ACC112 (cell line): Measurements from ENCODE around the gene RNH1.

Source experiments
- H2AFZ ChIP-seq: fragments of 200-600 bp; sonication (generic); one replicate; pipeline ENCODE4 v1.6.0; 2017; ENCODE audit warnings: antibody characterized with exemption, low read length; ENCODE audit not compliant: unreplicated experiment
- H3K27ac ChIP-seq: fragments of 200-600 bp; sonication (generic); 2 replicates; pipeline ENCODE4 v1.5.1; 2014; ENCODE audit warnings: low read depth, mild to moderate bottlenecking, antibody characterized with exemption, low read length, moderate library complexity
- H3K27me3 ChIP-seq: fragments of 200-600 bp; sonication (generic); 2 replicates; pipeline ENCODE4 v1.6.1; 2014; ENCODE audit warnings: mild to moderate bottlenecking, antibody characterized with exemption, low read length, moderate library complexity, mixed read lengths; ENCODE audit not compliant: insufficient read depth
- H3K36me3 ChIP-seq: fragments of 200-600 bp; sonication (generic); 2 replicates; pipeline ENCODE4 v1.6.1; 2016; ENCODE audit warnings: mild to moderate bottlenecking, antibody characterized with exemption, low read length, moderate library complexity, mixed read lengths; ENCODE audit not compliant: insufficient read depth
- H3K4me1 ChIP-seq: fragments of 200-600 bp; sonication (generic); one replicate; pipeline ENCODE4 v1.6.1; 2016; ENCODE audit warnings: low read length, mixed read lengths; ENCODE audit not compliant: insufficient read depth, unreplicated experiment, control insufficient read depth
- H3K4me3 ChIP-seq: fragments of 200-600 bp; sonication (generic); 2 replicates; pipeline ENCODE4 v1.5.1; 2014; ENCODE audit warnings: mild to moderate bottlenecking, low read depth, low read length
- H3K79me2 ChIP-seq: fragments of 200-600 bp; sonication (generic); one replicate; pipeline ENCODE4 v1.6.0; 2016; ENCODE audit warnings: low read length; ENCODE audit not compliant: control insufficient read depth, unreplicated experiment, insufficient read depth

The RNH1 gene

DNA sequence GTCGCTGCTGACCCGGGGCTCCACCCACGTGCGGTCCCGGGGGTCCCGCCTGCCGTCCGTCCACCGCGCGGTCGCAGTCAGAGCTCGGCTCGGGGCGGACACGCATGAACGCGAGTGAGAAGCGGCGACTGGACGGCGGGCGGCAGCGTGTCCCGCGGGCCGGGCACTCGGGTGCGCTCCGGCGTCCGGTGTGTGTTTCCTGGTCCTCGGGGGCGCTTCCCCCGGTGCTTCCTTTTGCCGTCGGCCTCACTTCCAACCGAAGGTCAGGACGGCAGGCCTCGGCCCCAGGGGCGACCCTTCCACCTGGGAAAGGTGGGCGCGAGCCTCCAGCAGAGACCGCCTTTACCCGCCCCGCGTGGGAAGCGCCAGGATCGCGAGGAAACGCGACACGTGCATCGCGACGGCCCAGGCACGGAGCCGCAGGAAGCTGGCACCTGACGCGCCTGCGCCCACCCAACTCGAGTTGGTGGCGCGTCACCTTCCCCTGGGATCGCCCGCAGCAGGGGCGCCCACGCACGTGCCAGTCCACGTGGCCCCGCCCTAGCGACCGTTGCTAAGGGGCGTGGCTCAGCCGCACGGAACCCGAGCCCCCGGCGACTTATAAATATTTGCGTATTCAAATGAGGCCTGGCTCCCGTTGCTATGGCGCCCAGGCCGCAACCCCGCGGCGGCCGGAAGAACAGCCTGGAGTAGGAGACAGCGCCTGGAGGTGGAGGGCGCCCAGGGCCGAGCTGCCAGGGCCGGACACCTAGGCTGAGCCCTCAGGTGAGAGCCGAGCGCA is 30.0 kb upstream of the RNH1 start, which contains the start of gene LRRC56:
Gene LRRC56, plus strand, starts transcription at position 687 of the 781 bp plus-strand sequence. CDS start 3,158 bp downstream, outside the sequence.
- H3K27me3 ChIP-seq = no peaks in the 10 kb centered on the region
- H2AFZ ChIP-seq = no peak within 1 kb of the TSS
- H3K4me1 ChIP-seq = peaks cover 7% of the 10 kb centered on the region
- H3K27ac ChIP-seq = no peak within 1 kb of the TSS
- H3K36me3 ChIP-seq = 0 out of 2 replicates have a peak, but pooled peaks cover 6% of the 10 kb centered on the region
- peaks cover 16% of the 10 kb centered on the region for H3K79me2 ChIP-seq
- H3K4me3 ChIP-seq = peak within 1 kb of the TSS; percentile 86

DNA sequence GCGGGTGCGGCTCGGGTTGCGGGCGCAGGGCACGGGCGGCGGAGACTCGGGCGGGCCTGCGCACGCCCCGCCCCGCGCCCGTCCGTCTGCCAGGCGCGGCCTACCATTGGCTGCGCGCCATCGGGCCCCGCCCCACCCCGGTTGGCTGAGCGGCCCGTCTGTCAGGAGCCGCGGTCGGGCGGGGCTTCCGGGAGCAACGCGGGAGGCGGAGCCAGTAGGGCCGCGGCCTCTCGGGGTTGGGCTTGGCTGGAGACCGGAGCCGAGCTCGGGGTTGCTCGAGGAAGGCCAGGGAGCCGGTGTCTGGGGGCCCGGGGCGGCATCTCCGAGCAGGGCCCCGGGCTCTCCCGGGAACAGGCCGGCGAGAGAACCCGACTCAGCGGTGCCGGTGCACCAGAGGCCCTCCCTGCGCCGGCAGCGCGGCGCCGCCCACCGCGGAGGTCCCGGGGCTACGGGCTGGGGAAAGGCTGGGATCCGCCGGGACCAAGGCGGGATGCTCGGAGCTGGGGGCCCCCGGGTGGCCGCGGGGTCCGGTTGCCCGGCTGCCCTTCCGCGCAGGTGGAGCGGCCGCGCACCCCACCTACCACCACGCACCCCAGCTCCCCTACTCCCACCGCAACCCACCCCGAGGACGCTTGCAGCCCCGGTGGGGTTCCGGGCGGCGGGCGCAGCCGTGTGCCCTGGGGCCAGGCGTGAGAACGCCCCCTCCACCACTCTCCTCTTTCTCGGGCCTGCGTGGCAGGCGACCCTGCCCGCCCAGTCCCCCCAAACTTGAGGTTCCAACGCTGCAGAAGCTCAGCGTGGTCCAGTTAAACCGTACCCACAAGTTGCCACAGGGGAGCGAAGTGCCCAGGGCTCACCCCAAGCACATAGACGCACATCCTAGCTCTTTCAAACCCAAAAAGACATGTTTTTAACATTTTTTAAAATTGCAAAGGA is 28.7 kb upstream of the RNH1 start, which contains the start of gene HRAS:
Gene HRAS, minus strand, starts transcription at position 58 of the 936 bp plus-strand sequence.
- peaks cover 7% of the 10 kb centered on the region for H3K4me1 ChIP-seq
- H3K27me3 ChIP-seq = no peaks in the 10 kb centered on the region
- 0 out of 2 replicates have a peak, but pooled peaks cover 6% of the 10 kb centered on the region for H3K36me3 ChIP-seq
- H3K4me3 ChIP-seq = peak within 1 kb of the TSS; percentile 90
- H3K79me2 ChIP-seq = peaks cover 16% of the 10 kb centered on the region
- peak within 1 kb of the TSS; percentile 86 for H2AFZ ChIP-seq
- no peak within 1 kb of the TSS for H3K27ac ChIP-seq

DNA sequence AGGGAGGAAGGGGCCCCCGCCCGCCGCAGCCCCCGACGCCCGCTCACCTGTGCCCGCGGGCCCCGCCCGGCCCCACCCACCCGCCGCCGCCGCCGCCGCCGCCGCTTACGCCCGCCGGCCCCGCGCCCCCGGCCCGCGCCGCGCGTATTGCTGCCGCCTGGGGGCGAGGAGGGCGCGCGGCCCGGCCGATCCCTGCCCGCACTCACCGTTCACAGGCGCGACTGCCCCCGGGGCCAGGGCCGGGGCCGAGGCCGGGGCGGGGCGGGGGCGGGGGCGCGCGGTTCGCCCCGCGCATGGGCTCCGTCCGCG is 28.1 kb upstream of the RNH1 start:
- peak overlapping the region; percentile 90 for H3K4me3 ChIP-seq
- H3K79me2 ChIP-seq = peaks cover 16% of the 10 kb centered on the region
- no peak overlapping the region for H2AFZ ChIP-seq
- H3K4me1 ChIP-seq = peaks cover 7% of the 10 kb centered on the region
- H3K27me3 ChIP-seq = no peaks in the 10 kb centered on the region
- 0 out of 2 replicates have a peak, but pooled peaks cover 6% of the 10 kb centered on the region for H3K36me3 ChIP-seq
- H3K27ac ChIP-seq = no peak overlapping the region

DNA sequence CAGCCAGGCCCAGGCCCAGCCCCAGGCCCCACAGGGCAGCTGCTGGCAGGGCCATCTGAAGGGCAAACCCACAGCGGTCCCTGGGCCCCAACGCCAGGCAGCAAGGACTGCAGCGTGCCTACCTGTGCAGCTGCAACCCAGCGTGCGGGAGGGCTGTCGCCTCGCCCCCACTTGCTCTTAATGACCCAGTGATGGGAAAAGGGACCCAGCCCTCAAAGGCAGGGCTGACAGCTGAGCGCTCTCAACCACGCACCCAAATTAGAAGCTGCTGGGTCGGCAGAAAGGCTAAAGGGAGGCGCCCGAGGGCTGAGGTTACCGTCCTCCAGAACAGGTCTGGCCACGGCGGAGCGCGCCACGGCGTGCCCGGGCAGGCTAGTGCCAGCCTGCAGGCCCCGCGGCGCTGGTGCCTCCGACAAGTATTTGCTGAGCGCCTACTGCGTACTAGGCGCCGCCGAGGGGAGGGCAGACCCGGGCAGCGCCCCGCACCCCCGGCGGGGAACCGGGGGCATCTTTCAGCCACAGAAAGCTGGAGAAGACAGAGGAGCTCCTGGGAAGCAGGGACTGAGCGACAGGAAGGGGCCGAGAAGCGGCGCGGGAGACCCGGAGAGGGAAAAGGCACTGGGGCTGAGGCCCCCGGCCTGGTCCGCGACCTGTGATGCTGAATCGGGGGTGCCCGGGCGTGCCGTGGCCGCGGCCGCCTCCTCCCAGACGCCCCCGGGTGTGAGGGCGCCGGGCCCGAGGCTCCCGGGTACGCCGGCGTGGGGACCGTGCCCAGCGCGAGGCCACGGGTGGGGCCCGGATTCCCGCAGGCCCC is 27.6 kb upstream of the RNH1 start:
- Histone ChIP-seq H2AFZ (no peak overlapping the region), H3K79me2 (peaks cover 16% of the 10 kb centered on the region), H3K27ac (no peak overlapping the region), H3K4me3 (peak overlapping the region; percentile 90), H3K36me3 (0 out of 2 replicates have a peak, but pooled peaks cover 6% of the 10 kb centered on the region), H3K4me1 (peaks cover 7% of the 10 kb centered on the region), H3K27me3 (no peaks in the 10 kb centered on the region)

DNA sequence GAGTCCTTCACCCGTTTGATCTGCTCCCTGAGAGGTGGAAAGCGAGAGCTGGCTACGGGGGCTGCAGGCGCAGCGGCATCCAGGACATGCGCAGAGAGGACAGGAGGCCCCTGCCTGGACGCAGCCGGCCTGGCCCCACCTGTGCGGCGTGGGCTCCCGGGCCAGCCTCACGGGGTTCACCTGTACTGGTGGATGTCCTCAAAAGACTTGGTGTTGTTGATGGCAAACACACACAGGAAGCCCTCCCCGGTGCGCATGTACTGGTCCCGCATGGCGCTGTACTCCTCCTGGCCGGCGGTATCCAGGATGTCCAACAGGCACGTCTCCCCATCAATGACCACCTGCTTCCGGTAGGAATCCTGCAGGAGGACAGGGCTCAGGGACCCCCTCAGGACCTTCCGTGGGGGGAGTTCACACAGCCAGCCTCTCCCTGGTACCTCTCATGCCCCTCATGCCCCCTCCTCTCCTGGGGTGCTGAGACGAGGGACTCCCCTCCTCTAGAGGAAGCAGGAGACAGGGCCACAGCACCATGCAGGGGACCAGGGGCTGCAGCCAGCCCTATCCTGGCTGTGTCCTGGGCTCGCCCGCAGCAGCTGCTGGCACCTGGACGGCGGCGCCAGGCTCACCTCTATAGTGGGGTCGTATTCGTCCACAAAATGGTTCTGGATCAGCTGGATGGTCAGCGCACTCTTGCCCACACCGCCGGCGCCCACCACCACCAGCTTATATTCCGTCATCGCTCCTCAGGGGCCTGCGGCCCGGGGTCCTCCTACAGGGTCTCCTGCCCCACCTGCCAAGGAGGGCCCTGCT is 26.7 kb upstream of the RNH1 start:
- H3K36me3 ChIP-seq = 0 out of 2 replicates have a peak, but pooled peaks cover 6% of the 10 kb centered on the region

DNA sequence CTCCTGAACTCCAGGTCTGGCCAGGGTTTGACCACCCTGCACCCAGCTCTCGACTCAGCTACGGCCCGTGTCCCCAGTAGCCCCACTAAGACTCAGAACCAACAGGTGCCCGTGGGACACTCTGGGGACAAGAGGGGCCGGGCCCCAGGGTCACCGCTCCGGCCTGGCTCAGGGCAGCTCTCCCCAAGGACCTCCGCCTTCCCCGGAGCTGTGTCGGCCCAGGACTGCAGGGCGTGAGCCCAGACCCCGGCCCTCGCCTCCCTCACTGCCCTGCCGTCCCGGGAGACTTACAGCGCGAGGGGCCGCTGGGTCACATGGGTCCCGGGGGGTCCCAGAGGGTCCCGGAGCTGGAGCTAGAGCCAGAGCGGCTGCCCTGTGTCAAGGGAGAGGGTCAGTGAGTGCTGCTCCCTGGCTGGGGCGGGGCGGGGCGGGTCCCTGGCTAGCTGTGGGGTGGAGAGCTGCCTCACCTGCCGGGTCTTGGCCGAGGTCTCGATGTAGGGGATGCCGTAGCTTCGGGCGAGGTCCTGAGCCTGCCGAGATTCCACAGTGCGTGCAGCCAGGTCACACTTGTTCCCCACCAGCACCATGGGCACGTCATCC is 26.0 kb upstream of the RNH1 start:
- H3K4me3 ChIP-seq = no peak overlapping the region
- H3K79me2 ChIP-seq = peaks cover 16% of the 10 kb centered on the region
- H3K27me3 ChIP-seq = no peaks in the 10 kb centered on the region
- H3K36me3 ChIP-seq = 0 out of 2 replicates have a peak, but pooled peaks cover 6% of the 10 kb centered on the region
- H3K27ac ChIP-seq = no peak overlapping the region
- H2AFZ ChIP-seq = no peak overlapping the region
- peaks cover 7% of the 10 kb centered on the region for H3K4me1 ChIP-seq

More for the DNA sequence above, 26.7 kb upstream of the RNH1 start:
- Histone ChIP-seq H3K4me3 (peak overlapping the region; percentile 90), H3K4me1 (peaks cover 7% of the 10 kb centered on the region), H3K79me2 (peaks cover 16% of the 10 kb centered on the region), H3K27me3 (no peaks in the 10 kb centered on the region), H2AFZ (no peak overlapping the region), H3K27ac (no peak overlapping the region)

DNA sequence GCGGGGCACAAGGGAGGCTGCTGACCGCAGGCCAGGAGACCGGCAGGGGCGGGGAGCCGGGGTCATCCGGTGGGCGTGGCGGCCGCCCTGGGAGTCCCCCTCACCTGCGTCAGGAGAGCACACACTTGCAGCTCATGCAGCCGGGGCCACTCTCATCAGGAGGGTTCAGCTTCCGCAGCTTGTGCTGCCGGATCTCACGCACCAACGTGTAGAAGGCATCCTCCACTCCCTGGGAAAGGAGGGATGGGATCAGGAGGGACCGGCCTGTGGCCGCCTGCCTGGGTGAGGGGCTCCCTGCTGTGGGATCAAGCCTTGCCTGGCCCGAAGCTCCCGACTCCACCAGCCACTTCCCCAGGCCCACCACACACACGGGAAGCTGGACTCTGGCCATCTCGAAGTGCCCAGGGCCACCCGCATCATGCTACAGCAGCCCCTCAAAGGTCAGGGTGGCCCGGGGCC is 25.5 kb upstream of the RNH1 start:
- H3K36me3 ChIP-seq = 0 out of 2 replicates have a peak, but pooled peaks cover 6% of the 10 kb centered on the region
- H3K4me1 ChIP-seq = peaks cover 2% of the 10 kb centered on the region
- peaks cover 16% of the 10 kb centered on the region for H3K79me2 ChIP-seq
- no peaks in the 10 kb centered on the region for H3K27me3 ChIP-seq
- H3K4me3 ChIP-seq = no peak overlapping the region
- H3K27ac ChIP-seq = no peak overlapping the region
- no peak overlapping the region for H2AFZ ChIP-seq

DNA sequence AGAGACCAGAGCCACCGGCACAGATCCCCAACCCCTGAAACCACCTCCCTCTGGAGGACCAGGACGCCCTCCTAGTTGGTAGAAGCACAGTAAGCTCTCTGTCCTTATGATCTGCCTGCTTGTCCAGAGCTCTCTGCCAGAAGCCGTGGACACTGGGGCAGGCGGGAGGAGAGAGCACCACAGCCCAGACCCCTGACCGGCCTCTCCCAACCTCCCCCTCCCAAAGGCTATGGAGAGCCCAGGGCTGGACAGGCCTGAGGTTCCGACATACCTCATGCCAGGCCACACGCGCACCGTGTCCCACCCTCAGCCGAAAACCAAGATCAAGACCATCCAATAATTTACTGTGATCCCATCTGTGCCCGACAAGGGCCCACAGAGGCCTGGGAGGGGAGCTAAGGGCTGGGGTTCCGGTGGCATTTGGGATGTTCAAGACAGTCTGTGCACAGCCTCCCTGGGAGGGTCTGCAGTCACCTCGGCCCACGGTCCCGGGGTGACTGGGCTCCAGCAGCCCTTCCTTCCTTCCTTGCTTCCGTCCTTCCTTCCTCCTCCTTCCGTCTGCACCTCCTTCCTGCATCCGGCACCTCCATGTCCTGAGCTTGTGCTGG is 25.0 kb upstream of the RNH1 start:
- Histone ChIP-seq H2AFZ (no peak overlapping the region), H3K27me3 (no peaks in the 10 kb centered on the region), H3K27ac (no peak overlapping the region), H3K79me2 (peaks cover 16% of the 10 kb centered on the region), H3K4me3 (no peak overlapping the region), H3K4me1 (no peaks in the 10 kb centered on the region), H3K36me3 (0 out of 2 replicates have a peak, but pooled peaks cover 6% of the 10 kb centered on the region)
